Activated CD4-positive, CD25-positive, alpha-beta regulatory T cell treated with anti-CD3 and anti-CD28 coated beads, Interleukin-2, amount 50 U/mL, for 24 hours (primary cell): ENCODE measurements around the gene ERG.

Source experiments
- ATAC-seq, 2 donors: fragments of 150-1000 bp; cut with Tn5 transposase; one replicate each; pipeline ENCODE4 v1.10.0; 2021; ENCODE audit warnings: mild to moderate bottlenecking in 1 of 2, moderate library complexity in 1 of 2

The ERG gene

GRCh38 chr21:38355353-38355752 is 142.9 kb downstream of the ERG start:
- ATAC-seq: no peak

- no peak for ATAC-seq
Observed at GRCh38 chr21:38354746-38355145, 143.5 kb downstream of the ERG start.

GRCh38 chr21:38354231-38354630 is 144.0 kb downstream of the ERG start:
- no peak for ATAC-seq

- no peak for ATAC-seq
Observed at GRCh38 chr21:38352536-38353219, 145.6 kb downstream of the ERG start.

- ATAC-seq: no peak
Observed at GRCh38 chr21:38351961-38352521, 146.2 kb downstream of the ERG start.

- ATAC-seq: no peak
Observed at GRCh38 chr21:38351176-38351959, 146.9 kb downstream of the ERG start.

GRCh38 chr21:38350684-38351083 is 147.6 kb downstream of the ERG start:
- ATAC-seq: no peak

GRCh38 chr21:38349977-38350376 is 148.3 kb downstream of the ERG start:
- no peak for ATAC-seq

- no peak for ATAC-seq
Observed at GRCh38 chr21:38349111-38349746, 149.0 kb downstream of the ERG start.

GRCh38 chr21:38346286-38346685 is 152.0 kb downstream of the ERG start:
- no peak for ATAC-seq

GRCh38 chr21:38343691-38344090 is 154.6 kb downstream of the ERG start:
- ATAC-seq: no peak

- ATAC-seq: no peak
Observed at GRCh38 chr21:38342739-38343138, 155.5 kb downstream of the ERG start.

- no peak for ATAC-seq
Observed at GRCh38 chr21:38341546-38342012, 156.7 kb downstream of the ERG start.

GRCh38 chr21:38340131-38340530 is 158.1 kb downstream of the ERG start:
- no peak for ATAC-seq

GRCh38 chr21:38337793-38338192 is 160.5 kb downstream of the ERG start:
- ATAC-seq: no peak

- ATAC-seq: no peak
Observed at GRCh38 chr21:38334866-38335265, 163.4 kb downstream of the ERG start.

- ATAC-seq: no peak
Observed at GRCh38 chr21:38333301-38334272, 164.7 kb downstream of the ERG start.

- ATAC-seq: no peak
Observed at GRCh38 chr21:38330666-38331065, 167.6 kb downstream of the ERG start.
